ENCODE results near the gene CEP55.
"Not testable (repeated sequence)": the region's sequence is repeated elsewhere in the genome, so short reads cannot be mapped to it uniquely, and the experiment has no call there.

CEP55 gene

DNA sequence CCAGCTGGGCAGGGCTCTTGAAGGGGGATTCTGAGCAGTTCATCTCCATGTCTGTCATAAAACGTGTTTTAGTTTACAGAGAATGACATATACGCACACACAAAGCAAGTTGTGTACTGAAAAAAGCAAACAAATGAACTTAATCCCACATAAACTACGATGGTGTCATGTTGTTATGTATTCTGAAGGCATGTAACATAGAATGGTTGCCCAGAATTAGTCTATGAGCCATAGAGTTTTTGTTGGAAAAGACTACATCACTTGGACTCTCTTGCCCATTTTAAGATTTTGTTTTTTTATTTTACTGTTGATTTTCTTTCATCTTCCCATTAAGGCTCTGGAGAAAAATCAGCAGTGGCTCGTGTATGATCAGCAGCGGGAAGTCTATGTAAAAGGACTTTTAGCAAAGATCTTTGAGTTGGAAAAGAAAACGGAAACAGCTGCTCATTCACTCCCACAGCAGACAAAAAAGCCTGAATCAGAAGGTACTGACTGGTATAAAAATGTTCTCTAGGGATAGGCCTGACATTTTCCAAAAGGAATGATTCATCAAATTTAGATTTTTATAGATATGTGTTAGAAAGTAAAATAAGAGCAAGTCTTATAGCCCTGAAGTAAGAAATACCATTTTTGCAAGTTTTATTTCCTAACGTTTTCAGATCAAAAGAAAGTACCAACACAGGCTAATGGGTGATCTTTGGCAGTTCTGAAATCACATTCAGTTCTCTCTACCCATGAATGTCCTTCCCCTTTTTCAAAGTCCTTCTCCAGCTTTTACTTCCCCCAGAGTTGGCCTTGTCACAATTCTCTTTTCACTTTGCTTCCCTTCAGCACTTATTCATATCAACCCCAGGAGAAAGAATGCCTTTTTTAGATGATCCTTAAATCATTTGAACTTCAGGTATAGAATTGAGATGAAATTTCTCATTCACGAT lies 18.9 kb downstream of the CEP55 start:
- H3K27ac Mint-ChIP-seq, result peak overlapping the region; percentile 15
- no peaks in the 10 kb centered on the region for H3K9me3 Mint-ChIP-seq
- peaks cover 55% of the 10 kb centered on the region for H3K36me3 Mint-ChIP-seq (ENCODE audit: low read depth)
- no peaks in the 10 kb centered on the region for H3K4me1 Mint-ChIP-seq (ENCODE audit: low read depth)
- H3K4me3 Mint-ChIP-seq, result no peak overlapping the region
- H3K27me3 Mint-ChIP-seq, result no peaks in the 10 kb centered on the region

- Mint-ChIP-seq H3K4me3 (no peak overlapping the region), H3K9me3 (no peaks in the 10 kb centered on the region), H3K27ac (no peak overlapping the region), H3K27me3 (no peaks in the 10 kb centered on the region), H3K36me3 (ENCODE audit: low read depth) (peaks cover 57% of the 10 kb centered on the region), H3K4me1 (ENCODE audit: low read depth) (no peaks in the 10 kb centered on the region)
Measured at GRCh38 chr10:93516006-93516380, 19.6 kb downstream of the CEP55 start.

GRCh38 chr10:93518531-93518930 lies 22.1 kb downstream of the CEP55 start:
- Mint-ChIP-seq H3K4me3 (no peak overlapping the region), H3K27ac (no peak overlapping the region), H3K27me3 (no peaks in the 10 kb centered on the region), H3K36me3 (ENCODE audit: low read depth) (peaks cover 64% of the 10 kb centered on the region), H3K9me3 (no peaks in the 10 kb centered on the region), H3K4me1 (ENCODE audit: low read depth) (no peaks in the 10 kb centered on the region)

- H3K4me3 Mint-ChIP-seq, result no peak overlapping the region
- no peaks in the 10 kb centered on the region for H3K4me1 Mint-ChIP-seq (ENCODE audit: low read depth)
- no peak overlapping the region for H3K27ac Mint-ChIP-seq
- no peaks in the 10 kb centered on the region for H3K9me3 Mint-ChIP-seq
- H3K27me3 Mint-ChIP-seq, result peaks cover 17% of the 10 kb centered on the region
- no peaks in the 10 kb centered on the region for H3K36me3 Mint-ChIP-seq (ENCODE audit: low read depth)
Measured at GRCh38 chr10:93535293-93535692, 38.9 kb downstream of the CEP55 start.

GRCh38 chr10:93540871-93541270 lies 44.5 kb downstream of the CEP55 start:
- peaks cover 25% of the 10 kb centered on the region for H3K27me3 Mint-ChIP-seq
- not testable (repeated sequence) for H3K36me3 Mint-ChIP-seq (ENCODE audit: low read depth); H3K4me1 Mint-ChIP-seq (ENCODE audit: low read depth); H3K27ac Mint-ChIP-seq; H3K4me3 Mint-ChIP-seq; H3K9me3 Mint-ChIP-seq

DNA sequence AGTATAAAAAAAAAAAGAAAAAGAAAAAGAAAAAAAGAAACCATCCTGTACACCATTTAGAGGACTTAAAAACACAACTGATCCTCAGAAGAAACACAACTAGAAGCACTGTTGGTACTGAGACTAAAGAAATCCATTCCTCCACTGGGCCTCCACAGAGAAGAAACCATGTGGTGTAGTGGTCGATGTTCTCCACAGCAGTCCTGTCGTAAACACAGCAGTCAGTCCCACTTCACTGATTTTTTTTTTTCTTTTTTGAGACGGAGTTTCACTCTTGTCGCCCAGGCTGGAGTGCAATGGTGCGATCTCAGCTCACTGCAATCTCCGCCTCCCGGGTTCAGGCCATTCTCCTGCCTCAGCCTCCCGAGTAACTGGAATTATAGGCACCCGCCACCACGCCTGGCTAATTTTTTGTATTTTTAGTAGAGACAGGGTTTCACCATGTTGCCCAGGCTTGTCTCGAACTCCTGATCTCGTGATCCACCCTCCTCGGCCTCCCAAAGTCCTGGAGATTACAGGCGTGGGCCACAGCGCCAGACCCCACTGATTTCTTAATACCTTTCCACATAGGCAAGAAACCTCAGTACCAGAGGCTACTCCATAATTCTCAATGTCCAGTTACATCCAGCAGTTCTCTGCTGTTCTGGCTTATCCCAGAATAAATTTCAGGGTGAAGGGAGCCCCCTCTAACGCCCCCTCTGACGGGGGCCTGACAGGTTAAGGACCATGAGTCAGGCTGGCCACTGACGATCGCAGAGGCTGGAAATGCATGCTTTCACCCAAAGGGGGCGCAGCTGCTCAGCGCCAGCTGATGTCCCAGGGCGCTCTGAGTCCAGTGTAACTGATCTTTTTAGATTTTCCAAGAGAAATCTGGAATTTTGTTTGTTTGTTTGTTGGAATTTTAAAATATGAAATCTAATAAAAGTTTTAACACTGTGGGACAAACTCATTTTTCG lies 45.3 kb downstream of the CEP55 start:
- no peaks in the 10 kb centered on the region for H3K4me1 Mint-ChIP-seq (ENCODE audit: low read depth)
- no peak overlapping the region for H3K4me3 Mint-ChIP-seq

DNA sequence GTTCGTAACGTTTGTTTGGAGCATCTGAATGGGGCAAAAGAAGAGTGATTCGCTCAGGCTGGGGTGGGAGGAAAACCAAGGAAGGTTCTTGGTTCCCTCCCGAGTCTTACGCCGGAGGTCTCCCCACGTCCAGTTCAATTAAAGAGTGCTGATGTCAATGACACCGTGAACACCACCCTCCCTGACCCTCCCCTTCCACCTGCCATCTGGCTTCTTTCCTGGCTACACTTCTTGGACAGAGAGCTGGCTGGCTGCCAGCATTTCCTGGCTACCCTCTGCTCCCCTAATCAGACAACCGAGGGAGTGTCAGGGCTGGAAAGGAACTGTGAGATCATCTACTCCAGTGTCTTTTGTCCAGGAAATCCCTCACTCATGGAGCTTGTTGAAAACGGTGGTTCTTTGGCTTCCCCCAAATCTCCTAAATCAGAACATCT lies 46.0 kb downstream of the CEP55 start:
- H3K4me3 Mint-ChIP-seq, result no peak overlapping the region
- H3K36me3 Mint-ChIP-seq (ENCODE audit: low read depth), result no peaks in the 10 kb centered on the region
- H3K27ac Mint-ChIP-seq, result no peak overlapping the region
- no peaks in the 10 kb centered on the region for H3K9me3 Mint-ChIP-seq
- no peaks in the 10 kb centered on the region for H3K4me1 Mint-ChIP-seq (ENCODE audit: low read depth)
- peaks cover 23% of the 10 kb centered on the region for H3K27me3 Mint-ChIP-seq

More for the DNA sequence above, 45.3 kb downstream of the CEP55 start:
- Mint-ChIP-seq H3K27me3 (peaks cover 25% of the 10 kb centered on the region), H3K27ac (no peak overlapping the region), H3K9me3 (no peaks in the 10 kb centered on the region), H3K36me3 (ENCODE audit: low read depth) (no peaks in the 10 kb centered on the region)

DNA sequence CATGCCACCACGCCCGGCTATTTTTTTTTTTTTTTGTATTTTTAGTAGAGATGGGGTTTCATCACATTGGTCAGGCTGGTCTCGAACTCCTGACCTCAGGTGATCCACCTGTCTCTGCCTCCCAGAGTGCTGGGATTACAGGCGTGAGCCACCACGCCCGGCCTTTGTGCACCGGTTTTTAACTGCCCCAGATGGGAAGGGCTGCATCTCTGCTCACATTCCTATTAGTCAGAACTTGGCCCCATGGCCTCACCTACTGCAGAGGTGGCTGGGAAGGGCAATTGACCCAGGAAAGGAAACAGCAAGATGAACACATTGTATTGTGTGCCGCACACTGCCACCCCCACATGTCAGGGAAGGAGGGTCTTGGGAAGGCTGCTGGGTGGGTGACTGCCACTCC lies 50.6 kb downstream of the CEP55 start:
- H3K36me3 Mint-ChIP-seq (ENCODE audit: low read depth); H3K4me1 Mint-ChIP-seq (ENCODE audit: low read depth); H3K9me3 Mint-ChIP-seq; H3K27me3 Mint-ChIP-seq; H3K4me3 Mint-ChIP-seq; H3K27ac Mint-ChIP-seq: not testable (repeated sequence)

- Mint-ChIP-seq H3K27me3 (peaks cover 5% of the 10 kb centered on the region), H3K4me1 (ENCODE audit: low read depth) (no peaks in the 10 kb centered on the region), H3K27ac (no peak overlapping the region), H3K9me3 (no peaks in the 10 kb centered on the region), H3K4me3 (no peak overlapping the region), H3K36me3 (ENCODE audit: low read depth) (no peaks in the 10 kb centered on the region)
Measured at GRCh38 chr10:93547522-93547921, 51.1 kb downstream of the CEP55 start.

DNA sequence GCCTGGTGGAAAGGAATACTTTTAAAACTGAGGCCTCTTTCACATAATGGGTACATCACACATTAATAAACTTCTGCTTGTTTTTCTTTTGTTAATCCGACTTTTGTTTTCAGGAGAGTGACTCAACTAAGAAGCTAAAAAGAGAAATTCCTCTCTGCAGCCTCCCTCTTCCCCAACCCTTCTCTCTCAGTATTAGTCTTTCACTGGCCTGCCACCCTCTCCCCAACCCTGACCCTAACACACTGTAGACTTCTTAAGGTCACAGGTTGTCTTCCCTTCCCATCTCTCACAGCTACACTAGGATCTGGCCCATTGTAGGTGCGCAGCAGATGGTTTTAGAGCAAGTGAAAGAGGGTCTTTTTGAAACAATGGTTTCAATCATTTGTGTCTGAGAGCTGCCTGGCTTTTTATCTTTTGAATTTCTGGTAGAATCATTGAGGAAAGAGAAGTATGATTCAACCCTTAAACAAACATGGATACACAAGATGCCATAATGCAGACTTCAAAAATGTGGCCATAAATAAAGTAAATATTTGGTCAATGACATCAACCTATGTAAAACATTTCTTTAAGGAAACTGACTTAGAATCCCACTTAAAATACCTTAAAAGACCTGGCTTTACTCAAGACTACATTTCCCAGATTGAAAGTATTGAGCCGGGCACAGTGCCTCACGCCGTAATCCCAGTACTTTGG lies 52.1 kb downstream of the CEP55 start:
- Mint-ChIP-seq H3K9me3 (no peaks in the 10 kb centered on the region), H3K36me3 (ENCODE audit: low read depth) (no peaks in the 10 kb centered on the region), H3K27me3 (peaks cover 4% of the 10 kb centered on the region), H3K27ac (no peak overlapping the region), H3K4me1 (ENCODE audit: low read depth) (no peaks in the 10 kb centered on the region), H3K4me3 (no peak overlapping the region)

GRCh38 chr10:93550606-93551005 lies 54.2 kb downstream of the CEP55 start:
- Mint-ChIP-seq H3K27ac (no peak overlapping the region), H3K27me3 (peaks cover 5% of the 10 kb centered on the region), H3K4me3 (no peak overlapping the region), H3K4me1 (ENCODE audit: low read depth) (no peaks in the 10 kb centered on the region), H3K36me3 (ENCODE audit: low read depth) (no peaks in the 10 kb centered on the region), H3K9me3 (no peaks in the 10 kb centered on the region)

DNA sequence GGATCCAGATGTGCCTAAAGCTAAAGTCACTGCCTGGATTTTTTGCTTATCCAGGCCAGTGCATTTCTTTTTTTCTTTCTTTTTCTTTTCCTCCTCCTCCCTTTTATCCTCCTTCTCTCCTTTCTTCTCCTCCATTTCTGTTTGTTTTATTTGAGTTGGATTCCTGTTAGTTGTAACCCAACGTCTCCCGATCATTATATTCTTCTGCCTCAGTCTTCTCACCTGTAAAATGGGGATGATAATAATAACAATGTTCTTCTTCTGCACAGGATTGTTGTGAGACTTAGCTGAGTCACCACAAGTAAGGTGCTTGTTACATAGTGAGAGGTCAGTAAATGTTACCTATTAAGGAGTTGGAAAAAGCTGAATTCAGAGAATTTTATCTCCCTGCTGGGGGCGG lies 56.4 kb downstream of the CEP55 start:
- H3K4me1 Mint-ChIP-seq (ENCODE audit: low read depth), result no peaks in the 10 kb centered on the region
- H3K27me3 Mint-ChIP-seq, result peaks cover 5% of the 10 kb centered on the region
- H3K4me3 Mint-ChIP-seq, result no peak overlapping the region
- H3K27ac Mint-ChIP-seq, result no peak overlapping the region
- H3K9me3 Mint-ChIP-seq, result no peaks in the 10 kb centered on the region
- no peaks in the 10 kb centered on the region for H3K36me3 Mint-ChIP-seq (ENCODE audit: low read depth)

DNA sequence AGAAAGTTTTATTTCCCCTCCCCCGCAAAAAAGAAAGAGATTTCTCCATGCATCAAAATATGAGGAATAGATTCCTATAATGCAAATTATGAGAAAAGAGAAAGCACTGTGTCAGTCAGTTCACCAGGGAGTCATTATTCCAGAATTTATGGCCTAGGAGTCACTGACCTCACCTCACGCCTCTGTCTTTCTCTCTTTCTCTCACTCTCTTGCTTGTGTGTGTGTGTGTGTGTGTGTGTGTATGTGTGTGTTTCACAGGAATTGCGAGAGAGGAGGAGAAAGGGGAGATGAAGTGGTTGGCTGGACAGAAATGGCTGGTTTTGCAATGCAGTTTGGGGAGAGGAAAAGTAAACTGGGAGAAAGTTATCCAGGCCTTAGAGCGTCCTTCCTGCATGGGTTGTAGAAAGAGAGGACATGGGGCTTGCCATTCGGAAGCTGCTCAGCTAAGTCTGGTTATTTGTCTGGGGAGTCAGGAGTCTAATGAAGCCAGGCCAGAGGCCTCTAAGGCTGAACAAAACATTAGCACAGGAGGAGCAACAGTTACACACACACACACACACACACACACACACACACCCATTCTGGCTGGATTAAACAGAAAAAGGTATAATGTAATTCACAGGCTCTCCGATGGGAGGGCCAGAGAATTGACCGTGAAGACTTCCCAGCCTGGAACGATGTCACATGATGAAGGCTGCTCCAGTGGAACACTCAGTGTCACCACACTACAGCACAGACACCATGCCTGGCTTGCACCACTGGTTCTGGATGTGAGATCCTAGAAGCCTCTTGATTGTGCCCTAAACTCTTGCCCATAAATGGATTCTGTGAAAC lies 57.3 kb downstream of the CEP55 start:
- Mint-ChIP-seq H3K27me3 (peaks cover 5% of the 10 kb centered on the region), H3K36me3 (ENCODE audit: low read depth) (no peaks in the 10 kb centered on the region), H3K27ac (no peak overlapping the region), H3K4me3 (no peak overlapping the region), H3K4me1 (ENCODE audit: low read depth) (no peaks in the 10 kb centered on the region), H3K9me3 (no peaks in the 10 kb centered on the region)

GRCh38 chr10:93554316-93554663 lies 57.9 kb downstream of the CEP55 start:
- Mint-ChIP-seq H3K4me3 (no peak overlapping the region), H3K27me3 (peaks cover 5% of the 10 kb centered on the region), H3K27ac (no peak overlapping the region), H3K36me3 (ENCODE audit: low read depth) (no peaks in the 10 kb centered on the region), H3K4me1 (ENCODE audit: low read depth) (no peaks in the 10 kb centered on the region), H3K9me3 (no peaks in the 10 kb centered on the region)
